MV-4-11 (cell line): ENCODE measurements around the gene STX2.

ENCODE experiments used
- DNase-seq: peaks from one replicate; lab custom pipeline; 2025; lab: John Stamatoyannopoulos, UW

The STX2 gene

DNA sequence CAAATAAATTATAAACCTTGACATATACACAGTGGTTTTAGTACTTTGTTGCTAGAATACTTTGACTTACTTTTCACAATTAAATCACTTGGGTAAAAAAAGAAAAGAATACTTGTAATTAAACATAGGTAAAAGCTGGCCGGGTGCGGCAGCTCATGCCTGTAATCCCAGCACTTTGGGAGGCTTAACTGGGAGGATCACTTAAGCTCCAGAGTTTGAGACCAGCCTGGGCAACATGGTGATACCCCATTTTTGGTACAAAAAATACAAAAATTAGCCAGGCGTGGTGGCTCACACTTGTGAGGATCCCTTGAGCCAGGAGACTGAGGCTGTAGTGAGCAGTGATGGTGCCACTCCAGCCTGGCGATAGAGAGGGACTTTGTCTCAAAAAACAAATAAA lies 7.8 kb downstream of the STX2 start:
- DNase-seq, result no peak

DNA sequence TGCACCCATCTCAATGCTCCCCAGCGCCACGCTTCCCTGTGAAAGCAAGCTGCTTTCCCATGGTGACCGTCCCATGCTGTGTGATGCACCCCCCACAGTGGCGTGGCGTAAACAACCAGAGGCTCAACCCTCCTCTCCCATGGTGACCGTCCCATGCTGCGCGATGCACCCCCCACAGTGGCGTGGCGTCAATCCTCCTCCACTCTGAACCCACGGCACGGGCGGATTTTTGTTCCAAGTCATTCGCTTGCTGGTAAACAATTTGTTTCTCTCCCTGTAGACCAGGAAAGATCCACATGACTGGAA lies 8.9 kb downstream of the STX2 start:
- DNase-seq, result no peak

GRCh38 chr12:130829391-130830245 lies 9.4 kb downstream of the STX2 start:
- no peak for DNase-seq

- DNase-seq, result no peak
Measured at GRCh38 chr12:130828895-130829294, 10.2 kb downstream of the STX2 start.

- DNase-seq, result peak; percentile 78
Measured at GRCh38 chr12:130827432-130827831, 11.6 kb downstream of the STX2 start.

- no peak for DNase-seq
Measured at GRCh38 chr12:130826151-130826801, 12.8 kb downstream of the STX2 start.

- no peak for DNase-seq
Measured at GRCh38 chr12:130825771-130826150, 13.3 kb downstream of the STX2 start.

DNA sequence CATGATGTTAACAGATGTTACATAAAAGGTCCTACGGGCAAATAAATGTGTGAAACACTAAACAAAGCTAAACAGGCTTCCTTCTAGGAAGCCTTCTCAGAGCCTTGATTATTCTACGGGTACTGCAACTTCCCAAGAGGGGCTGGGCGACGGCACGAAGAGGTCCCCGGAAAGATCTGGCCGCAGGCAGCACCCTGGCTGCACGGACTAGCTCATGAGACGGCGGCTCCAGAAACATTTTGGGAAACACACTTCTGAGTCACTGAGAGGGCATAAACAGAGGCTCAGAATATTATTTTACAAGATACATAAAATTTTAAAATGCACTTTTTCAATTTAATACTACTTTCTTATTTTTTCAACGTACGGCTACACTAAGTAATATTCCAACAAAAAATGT lies 19.4 kb downstream of the STX2 start:
- DNase-seq, result no peak

DNA sequence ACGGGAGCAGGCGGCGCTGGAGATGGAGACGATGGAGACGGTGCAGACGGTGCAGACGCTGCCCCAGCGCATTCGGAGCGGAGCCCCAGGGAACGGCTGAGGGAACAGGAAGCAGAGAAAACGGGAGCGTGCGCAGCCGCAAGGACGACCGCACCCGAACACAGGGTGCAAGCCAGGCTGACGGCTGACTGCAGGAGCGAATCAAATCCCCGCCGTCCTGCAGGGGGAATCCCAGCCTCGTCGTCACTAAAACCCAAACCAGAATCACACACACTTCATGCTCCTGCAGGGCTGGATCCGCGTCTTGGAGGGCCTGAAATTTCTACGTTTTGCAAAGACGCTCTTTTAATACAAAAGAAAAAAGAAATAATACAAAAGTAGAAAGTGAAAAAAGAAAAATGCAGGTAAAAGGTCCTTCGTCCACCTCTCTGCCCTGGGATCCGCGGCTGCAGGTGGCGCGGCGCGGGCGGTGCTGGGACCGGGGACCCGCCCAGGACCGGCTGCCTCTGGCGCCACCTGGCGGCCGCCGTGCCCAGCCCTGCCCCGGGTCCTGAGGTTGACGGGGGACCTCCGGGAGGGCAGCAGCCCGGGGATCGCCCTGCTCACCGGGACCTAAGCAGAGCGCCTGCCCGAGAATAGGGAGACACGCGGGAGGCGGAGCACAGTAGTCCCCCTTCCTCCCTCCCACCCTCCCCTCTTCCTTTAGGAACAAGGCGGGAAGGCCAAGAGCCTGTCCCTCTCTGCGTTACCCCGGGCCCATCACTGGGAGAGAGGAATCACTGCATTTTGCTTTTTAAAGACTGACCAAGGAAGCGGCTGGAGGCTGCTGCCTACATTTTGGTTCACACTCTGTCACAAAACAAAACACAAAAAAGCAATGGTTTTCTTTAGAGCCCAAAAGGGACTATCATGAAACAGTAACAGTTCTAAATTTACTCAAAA lies 20.1 kb downstream of the STX2 start:
- peak; percentile 39 for DNase-seq

DNA sequence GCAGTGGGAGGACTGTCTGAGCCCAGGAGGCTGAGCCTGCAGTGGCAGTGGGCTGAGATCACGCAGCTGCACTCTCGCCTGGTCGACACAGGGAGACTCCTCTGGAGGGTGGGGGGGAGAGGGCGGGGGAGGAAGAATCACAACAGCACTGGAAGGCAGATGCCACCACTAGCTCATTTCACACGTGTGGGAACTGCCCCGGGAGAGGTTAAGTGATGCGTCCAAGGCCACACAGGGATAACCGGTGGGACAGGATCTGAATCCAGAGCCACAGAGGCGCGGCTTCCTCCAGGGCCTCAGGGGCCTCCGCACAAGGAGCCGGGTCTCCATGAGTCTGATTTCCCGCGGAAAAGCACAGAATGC lies 20.8 kb downstream of the STX2 start:
- DNase-seq, result no peak

- no peak for DNase-seq
Measured at GRCh38 chr12:130817804-130818203, 21.2 kb downstream of the STX2 start.

DNA sequence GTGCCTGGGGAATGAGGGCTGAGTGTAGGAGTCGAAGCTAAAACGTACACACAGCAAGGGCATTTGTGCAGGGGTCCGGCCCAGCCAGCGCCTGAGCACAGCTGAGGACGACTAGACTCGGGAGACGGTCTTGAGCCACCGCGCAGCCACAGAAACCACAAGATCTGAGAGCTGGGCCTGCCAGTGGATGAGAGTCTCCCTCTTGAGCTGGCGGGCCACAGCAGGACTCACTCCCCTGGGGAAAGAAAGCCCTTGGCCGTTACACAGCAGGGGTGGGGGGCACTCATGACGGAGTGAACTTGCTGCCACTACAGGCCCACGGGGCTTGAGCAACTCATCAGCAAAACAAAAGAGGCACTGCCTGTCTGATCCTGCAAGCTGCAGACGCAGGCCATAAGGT lies 23.0 kb downstream of the STX2 start:
- no peak for DNase-seq

DNA sequence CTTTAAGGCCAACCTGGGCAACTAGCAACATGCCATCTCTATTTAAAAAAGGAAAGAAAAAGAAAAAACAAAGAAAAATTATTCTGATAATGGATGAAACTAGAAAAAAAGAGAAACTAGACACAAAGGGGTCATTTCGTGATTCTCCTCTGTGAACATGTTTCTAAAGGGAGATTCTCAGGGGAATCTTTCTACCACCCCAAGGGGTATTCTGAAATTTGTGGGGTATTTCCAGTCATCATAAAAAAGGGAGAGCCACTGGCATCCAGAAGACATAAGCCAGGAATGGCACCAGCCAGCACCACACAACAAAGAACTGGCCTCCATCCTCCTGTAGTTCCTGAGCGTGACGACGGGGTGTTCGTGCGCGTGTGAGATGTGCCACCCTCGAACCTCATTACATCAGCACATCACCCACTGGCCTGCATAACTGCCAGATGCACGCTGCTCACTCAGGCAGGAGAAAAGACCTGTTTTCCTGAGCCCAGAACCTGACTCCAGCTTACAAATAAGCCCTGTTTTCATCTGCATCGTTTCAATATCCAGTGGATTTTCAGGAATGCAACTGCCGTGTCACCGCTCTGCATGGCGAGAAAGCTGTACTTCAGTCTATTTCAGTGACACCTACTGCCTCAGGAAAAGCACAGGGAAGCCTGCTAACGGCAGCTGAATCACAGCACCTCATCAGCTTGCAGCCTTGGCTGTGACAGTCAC lies 23.9 kb downstream of the STX2 start:
- DNase-seq, result no peak

DNA sequence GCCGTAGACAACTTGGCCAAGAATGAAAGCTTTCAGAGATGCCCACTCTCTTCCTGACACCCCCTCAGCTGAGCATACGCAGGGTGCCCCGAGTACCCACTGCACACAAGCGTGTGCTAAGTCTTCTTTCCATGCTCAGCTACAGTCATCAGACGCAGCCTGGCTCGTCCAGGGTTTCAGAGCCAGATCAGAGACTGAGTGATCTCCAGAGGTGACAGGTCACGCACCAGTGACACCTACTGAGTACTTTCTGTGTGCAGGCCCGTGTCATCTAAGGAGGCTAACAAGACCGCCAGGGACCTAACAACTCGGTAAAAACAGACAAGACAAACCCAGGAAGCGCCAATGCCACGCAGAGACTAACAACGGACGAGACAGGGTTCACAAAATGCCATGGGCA lies 25.1 kb downstream of the STX2 start:
- DNase-seq, result no peak

DNA sequence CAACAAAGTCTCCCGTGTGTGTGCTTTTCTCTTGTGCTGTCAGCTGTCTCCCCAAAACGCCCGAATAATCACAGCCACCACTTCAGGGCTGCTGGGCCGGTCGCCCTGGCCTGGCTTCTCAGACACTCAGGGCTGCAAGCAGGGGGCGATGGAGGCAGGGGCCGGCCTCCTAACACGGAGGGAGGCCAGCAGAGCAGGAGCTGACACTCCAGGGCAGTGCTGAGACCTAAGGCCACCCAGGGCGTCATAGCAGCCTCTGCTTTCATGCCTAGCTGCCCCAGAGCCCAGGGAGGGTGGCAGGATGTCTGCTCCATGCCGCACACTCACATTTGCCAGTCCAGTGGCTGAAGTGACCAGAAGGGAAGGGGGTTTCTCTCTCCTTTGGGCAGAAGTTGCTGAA lies 25.6 kb downstream of the STX2 start:
- no peak for DNase-seq

DNA sequence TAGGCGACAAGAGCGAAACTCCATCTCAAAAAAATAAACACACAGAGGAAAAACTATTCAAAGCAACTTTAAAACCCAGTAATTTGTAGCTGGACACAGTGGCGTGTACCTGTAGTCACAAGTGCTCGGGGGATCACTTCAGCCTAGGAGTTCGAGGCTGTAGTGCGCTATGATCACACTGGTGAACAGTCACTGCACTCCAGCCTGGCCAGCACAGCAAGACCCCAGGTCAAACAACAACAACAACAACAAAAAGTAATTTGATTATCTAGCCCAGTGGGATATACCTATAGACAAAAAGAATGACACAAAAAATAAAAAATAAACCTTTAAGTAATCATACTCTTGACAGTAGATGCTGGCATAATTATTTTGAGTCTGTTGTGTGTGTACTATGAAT lies 29.3 kb downstream of the STX2 start:
- no peak for DNase-seq

GRCh38 chr12:130807309-130807708 lies 31.7 kb downstream of the STX2 start:
- no peak for DNase-seq

- no peak for DNase-seq
Measured at GRCh38 chr12:130806574-130806973, 32.5 kb downstream of the STX2 start.

DNA sequence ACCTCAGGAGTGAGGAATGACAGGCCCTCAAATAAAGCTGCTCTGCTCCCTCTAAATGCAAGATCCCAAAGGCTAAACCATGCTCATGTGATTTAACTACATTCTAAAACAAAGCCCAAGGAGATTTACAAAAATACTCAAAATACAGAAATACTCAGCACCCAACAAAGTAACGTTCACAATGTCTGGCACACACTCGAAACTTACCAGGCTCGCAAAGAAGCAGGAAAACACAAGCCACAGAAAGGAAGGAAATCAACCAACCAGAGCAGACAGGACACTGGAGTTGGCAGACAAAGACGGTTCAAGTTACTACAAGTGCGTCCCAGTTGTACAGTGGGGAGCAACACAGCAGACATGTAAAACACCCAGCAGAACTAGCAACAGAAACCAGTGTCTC lies 33.4 kb downstream of the STX2 start:
- no peak for DNase-seq

GRCh38 chr12:130804216-130804615 lies 34.8 kb downstream of the STX2 start:
- no peak for DNase-seq

DNA sequence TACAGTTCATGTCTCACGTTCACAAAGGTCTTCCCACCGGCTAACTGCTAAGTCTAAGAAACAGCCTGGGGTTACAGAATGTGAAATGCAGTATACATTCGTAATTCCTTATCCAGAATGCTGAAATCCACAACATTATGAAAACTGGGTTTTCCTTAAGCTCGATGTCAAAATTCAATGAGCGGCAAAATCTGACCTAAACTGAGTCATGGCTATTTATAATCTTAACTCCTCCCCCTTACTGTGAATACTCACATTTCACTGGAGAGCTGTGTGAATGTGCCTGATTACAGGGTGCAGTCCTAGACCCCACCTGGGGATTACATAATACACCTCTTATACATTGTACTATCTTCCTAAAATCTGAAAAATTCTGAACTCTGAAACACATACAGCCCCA lies 35.3 kb downstream of the STX2 start:
- DNase-seq, result no peak

DNA sequence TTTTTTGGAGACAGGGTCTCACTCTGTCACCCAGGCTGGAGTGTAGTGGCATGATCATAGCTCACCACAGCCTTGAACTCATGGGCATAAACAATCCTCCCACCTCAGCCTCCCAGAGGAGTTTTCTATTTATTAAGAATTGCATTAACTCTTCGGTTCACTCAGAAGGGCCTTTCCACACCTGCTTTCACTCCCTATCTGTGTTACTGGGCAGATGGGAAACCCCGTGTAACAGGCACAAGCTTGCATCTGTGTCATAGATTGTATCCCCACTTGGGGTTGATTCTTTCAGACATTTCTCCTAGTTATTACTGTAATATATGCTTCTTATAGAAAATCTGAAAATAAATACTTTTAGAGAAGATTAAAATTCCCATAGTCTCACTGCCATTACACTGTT lies 38.7 kb downstream of the STX2 start:
- no peak for DNase-seq
